Stimulated activated CD4-positive, alpha-beta T cell treated with anti-CD3 and anti-CD28 coated beads, Interleukin-12 subunit alpha, Interleukin-12 subunit beta, amount 100 ng/mL, for 48 hours (primary cell): ENCODE results near the gene LRRC8E.

Source experiments
- DNase-seq, 3 donors: peaks; one replicate each; pipeline ENCODE4 v3.0.0-alpha.2; 2020; ENCODE audit warnings: low read depth in 2 of 3, low spot score in 1 of 3

The LRRC8E gene

DNA sequence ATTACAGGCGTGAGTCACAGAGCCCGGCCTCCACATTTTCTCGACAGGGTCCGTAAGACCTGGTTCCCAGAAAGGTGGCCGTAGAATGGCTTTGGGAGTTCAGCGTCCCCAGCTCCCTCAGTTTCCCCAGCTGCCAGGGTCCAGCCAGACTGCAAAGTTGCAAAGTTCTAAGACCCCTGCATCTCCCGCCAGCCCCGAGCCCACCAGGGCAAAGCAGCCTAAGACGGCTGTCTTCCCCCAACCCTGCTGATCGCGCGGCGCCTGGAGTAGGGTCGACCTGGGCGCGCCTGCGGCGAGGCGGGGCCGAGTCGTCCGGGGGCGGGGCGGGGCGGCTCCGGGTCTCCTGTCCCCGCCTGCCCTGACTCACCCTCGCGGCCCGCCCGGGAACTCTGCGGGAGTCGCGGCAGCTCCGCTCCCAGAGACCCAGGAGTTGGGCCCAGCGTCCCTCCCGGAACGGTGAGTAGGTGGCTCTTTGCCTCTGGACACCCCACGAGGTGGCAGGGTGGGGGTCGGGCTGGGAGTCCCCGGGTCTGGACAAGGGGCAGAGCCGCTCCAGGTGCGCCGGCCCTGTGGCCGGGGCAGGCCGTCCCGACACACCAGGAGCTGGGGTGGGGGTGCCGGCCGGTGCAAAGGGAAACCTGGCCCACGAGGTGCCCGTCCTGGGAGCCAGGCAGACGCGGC is at the start of gene LRRC8E:
Gene LRRC8E, plus strand, starts transcription at position 366 of the 681 bp plus-strand sequence. CDS start 7,094 bp downstream, outside the sequence.
- peak in 1 of 3 donors; percentile 44 for DNase-seq

DNA sequence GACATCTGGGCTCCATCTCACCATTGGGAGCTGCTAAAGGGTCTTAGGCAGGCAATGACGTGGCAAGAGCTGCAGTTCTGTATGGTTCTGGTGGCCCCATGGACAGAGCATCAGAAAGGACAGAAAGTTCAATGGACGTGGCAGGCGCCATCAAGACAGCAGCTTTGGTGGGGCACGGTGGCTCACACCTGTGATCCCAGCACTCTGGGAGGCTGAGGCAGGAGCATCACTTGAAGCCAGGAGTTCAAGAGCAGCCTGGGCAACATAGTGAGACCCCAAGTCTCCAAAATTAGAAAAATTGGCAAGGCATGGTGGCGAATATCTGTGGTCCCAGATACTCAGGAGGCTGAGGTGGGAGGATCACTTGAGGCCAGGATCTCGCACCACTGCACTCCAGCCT is 48.8 kb upstream of the LRRC8E start:
- no peak for DNase-seq

DNA sequence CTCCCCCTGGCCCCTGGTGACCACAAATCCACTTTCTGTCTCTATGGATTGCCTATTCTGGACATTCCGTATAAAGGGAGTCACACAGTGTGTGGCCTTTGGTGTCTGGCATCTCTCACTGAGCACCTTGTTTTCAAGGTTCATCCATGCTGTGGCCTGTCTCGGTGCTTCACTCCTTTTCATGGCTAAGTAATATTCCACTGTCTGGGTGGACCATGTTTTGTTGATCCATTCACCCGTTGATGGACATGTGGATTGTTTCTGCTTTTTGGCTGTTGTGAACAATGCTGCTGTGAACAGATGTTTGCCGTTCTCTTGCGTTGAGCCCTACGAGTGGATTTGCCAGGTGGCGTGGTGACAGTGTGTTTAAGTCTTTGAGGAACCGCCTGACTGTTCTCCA is 47.7 kb upstream of the LRRC8E start:
- DNase-seq: no peak

GRCh38 chr19:7841751-7842660 is 46.3 kb upstream of the LRRC8E start:
- DNase-seq: no peak

DNA sequence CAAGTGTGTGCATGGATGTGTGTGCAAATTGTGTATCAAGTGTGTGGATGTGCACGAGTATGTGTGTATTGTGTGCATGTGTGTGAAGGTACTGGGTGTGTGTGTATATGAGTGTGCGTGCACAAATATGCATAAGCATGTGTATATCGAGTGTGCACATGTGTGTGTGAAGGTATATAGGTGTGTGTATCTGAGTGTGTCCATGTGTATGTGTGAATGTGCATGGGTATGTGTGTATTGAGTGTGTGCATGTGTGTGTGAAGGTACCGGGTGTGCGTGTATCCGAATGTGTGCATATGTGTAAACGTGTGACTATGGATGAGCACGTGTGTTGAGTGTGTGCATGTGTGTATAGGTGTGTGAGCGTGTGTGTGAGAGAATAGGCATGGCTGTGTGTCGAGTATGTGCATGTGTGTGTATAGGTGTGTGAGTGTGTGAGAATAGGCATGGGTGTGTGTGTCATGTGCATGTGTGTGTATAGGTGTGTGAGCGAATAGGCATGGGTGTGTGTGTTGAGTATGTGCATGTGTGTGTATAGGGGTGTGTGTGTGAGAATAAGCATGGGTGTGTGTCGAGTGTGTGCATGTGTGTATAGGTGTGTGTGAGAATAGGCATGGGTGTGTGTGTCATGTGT is 45.5 kb upstream of the LRRC8E start:
- DNase-seq: no peak

GRCh38 chr19:7843521-7843920 is 44.8 kb upstream of the LRRC8E start:
- no peak for DNase-seq

DNA sequence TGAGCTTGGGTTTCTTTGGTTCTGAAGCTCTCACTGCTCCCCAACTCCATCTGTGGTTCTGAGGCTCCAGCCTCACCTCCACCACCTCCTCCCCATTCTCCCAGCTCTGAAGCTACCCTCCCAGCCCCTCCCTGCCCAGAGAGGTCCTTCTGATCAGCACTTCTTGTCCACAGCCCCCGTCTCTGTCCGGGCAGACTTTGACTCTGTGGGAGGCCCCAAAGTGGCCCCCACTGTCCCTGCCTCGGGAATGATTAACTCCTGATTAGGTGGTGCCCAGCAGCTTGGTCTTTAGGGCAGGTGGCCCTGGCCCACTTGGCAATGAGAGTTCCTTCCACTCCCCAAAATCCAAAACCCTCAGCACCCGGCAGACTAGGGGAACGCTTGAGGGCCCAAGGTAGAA is 43.9 kb upstream of the LRRC8E start:
- no peak for DNase-seq

GRCh38 chr19:7844951-7845350 is 43.4 kb upstream of the LRRC8E start:
- no peak for DNase-seq

DNA sequence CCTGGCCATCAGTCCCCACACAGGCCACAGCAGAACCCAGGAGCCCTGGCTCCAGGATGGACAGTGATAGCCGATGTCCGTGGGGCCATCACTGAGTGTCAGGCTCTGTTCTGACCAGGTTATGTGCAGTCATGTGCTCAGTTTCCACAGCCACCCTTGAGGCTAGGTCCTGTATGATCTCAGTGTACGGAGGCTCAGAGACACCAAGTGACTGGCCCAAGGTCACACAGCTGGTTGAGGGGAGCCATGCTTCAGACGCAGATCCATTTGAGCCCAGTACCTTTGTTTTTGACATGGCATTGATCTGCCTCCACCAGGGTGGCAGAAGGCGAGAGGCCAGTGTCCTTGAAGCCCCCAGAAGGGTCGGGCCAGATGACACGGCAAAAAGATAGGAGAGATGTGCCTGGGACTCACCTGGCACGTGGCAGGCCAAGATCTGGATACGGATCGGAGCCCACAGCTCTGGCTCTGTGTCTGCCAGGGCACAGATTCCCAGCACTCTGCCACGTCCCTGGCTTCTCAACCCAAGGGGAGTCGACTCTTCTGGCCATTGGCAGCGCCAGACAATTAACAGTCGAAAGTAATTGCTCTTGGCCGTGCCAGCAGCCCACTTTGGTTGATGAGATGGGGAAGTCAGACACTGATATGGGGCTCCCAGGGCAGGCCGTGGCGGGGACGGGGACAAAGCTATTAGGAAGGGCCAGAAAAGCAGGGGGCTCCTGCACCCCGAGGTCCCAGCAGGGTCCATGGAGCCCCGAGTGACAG is 42.7 kb upstream of the LRRC8E start:
- DNase-seq: no peak

DNA sequence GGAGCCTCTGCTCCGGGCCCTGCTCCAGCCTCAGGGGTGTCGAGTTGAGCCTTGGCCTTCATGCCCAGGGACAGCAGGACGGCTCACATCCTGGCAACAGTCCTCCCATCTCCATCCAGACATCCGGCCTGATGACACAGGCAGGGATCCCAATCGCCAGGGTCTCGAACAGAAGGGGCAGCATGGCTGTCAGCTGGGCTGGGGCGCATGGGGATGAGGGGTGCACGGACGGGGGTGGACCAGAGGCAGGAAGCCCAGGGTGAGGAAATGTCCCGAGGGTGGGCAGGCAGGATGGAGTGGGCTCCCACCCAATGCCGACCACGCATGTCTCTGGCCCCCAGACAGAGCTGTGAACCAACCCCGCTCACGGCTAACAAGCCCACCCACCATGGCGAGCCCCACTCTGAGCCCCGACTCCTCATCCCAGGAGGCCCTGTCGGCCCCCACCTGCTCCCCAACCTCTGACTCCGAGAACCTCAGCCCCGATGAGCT is 42.1 kb upstream of the LRRC8E start:
- no peak for DNase-seq

DNA sequence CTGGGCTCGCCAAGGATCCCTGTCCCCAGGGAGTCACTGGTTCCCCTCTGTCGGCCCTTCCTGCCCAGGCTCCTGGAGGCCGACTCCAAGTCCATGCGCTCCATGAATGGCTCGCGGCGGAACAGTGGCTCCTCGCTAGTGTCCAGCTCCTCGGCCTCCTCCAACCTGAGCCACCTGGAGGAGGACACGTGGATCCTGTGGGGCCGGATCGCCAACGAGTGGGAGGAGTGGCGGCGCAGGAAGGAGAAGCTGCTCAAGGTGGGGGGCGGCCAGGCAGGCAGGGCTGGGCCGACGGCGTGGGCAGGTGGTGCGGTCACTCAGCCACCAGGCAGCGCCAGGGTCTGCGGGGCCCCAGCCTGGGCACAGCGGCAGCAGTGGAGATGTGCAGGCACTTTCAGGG is 40.6 kb upstream of the LRRC8E start:
- no peak for DNase-seq

- no peak for DNase-seq
Measured at GRCh38 chr19:7848779-7849457, 39.4 kb upstream of the LRRC8E start.

- no peak for DNase-seq
Measured at GRCh38 chr19:7849631-7849999, 38.7 kb upstream of the LRRC8E start.

DNA sequence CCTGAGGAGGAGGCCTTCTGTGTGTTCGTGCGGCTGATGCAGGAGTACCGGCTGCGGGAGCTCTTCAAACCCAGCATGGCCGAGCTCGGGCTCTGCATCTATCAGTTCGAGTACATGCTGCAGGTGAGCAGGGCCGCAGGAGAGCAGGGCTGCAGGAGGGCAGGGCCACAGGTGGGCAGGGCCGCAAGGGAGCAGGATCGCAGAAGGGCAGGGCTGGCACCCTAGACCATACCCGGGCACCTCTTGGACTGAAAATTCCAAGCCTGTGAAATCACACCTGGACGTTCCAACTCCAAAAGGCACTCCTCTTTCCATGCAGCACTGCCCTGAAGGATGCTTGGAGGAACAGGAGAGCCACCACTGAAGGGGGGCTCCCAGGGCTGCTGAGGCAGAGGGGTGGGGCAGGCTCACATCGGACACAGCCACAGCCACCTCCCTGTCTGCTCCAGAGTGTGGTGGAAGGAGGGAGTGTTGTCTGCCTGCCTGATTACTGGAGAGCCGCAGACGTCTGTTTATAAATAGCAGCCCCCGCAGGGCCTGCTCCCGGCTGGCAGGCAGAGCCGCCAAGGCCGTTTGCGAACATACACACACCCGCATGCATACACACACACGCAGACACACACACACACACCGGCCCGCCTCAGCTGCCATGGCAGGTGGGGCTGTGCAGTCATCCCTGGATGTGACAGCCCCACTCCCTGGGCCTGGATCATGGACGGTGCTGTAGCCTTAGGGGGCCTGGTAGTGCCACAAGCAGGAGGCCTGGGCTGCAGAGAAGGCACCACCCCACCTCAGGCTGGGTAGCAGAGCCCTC is 38.1 kb upstream of the LRRC8E start:
- no peak for DNase-seq

DNA sequence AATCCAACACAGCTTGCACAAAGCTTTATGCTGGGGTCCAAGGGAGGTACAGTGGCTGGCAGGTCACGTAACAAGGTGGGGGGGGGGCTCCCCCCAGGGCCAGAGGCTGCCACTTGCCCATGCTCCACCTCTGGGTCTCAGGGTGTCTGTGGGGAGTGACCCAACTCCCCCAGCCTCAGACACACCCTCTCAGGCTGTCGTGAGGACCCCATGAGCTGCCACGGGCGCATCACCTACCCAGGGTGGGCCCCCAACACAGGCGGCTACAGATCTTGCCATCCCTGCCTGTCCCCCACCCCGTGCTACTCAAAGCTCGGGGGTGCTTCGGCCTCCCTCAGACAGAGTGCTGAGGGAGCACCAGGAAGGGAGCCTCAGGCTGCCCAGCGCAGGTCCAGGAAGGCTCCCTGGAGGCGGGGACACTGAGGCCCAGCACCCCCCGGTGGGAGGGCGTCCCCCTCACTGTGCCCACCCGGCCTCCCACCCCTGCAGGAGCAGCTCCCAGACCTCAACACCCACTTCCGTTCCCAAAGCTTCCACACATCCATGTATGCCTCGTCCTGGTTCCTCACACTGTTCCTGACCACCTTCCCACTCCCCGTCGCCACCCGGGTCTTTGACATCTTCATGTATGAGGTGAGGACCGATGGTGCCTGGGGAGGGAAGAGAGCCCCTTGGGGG is 37.2 kb upstream of the LRRC8E start:
- no peak for DNase-seq

GRCh38 chr19:7851623-7852500 is 36.4 kb upstream of the LRRC8E start:
- no peak for DNase-seq

- peak; percentile 43 to 60 (median 60) for DNase-seq
Measured at GRCh38 chr19:7852851-7853769, 35.2 kb upstream of the LRRC8E start.
